GM18909 (cell line): Measurements from ENCODE around the gene ACVR1.
"Not testable (repeated sequence)": the region's sequence is repeated elsewhere in the genome, so short reads cannot be mapped to it uniquely, and the experiment has no call there.

ENCODE experiments used
- ATAC-seq: cut with Tn5 transposase; IDR thresholded peaks from one replicate; pipeline ENCODE4 v1.9.1; 2021; ENCODE audit warnings: mild to moderate bottlenecking; ENCODE audit not compliant: unreplicated experiment, poor library complexity

The ACVR1 gene

GRCh38 chr2:157735532-157735931 is 140.6 kb downstream of the ACVR1 start:
- ATAC-seq: peak; percentile 59

DNA sequence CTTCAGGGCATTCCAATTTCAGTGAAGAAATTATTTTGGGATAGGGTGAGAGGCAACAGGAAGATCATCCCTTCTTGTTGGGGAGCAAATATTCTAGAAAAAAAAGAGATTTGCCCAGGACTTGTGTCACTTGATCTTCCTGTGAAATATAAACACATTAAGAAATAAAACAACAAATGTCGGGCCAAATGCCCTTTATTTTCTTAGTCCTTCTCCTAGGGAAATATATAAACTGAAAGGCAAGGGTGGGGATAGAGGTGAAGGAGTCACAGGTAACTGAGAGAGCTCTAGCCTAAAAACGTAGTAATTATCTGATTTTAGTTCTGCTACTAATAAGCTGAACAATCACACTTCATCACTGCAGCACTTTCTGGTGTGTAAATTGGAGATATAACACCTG is 142.9 kb downstream of the ACVR1 start:
- no peak for ATAC-seq

- ATAC-seq: no peak
Observed at GRCh38 chr2:157732596-157732995, 143.5 kb downstream of the ACVR1 start.

DNA sequence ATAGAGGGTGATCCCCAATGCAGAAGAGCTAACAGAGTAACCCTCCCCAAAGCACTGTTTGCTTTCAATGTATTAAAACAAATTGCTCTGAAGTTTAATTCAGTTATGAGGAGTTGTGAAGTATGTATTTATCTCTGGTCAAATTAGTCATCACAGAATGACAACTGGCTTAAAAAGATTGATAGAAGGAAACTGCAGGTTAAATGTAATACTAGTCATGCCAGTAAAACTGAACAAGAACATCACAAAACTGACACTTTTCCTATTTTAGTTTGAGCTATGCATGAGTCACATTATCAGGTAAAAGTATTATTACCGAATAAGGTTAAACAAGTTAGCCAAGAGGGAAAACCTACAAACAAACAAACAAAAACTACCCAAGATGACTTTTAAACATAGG is 148.4 kb downstream of the ACVR1 start:
- no peak for ATAC-seq

GRCh38 chr2:157726946-157727345 is 149.2 kb downstream of the ACVR1 start:
- no peak for ATAC-seq

DNA sequence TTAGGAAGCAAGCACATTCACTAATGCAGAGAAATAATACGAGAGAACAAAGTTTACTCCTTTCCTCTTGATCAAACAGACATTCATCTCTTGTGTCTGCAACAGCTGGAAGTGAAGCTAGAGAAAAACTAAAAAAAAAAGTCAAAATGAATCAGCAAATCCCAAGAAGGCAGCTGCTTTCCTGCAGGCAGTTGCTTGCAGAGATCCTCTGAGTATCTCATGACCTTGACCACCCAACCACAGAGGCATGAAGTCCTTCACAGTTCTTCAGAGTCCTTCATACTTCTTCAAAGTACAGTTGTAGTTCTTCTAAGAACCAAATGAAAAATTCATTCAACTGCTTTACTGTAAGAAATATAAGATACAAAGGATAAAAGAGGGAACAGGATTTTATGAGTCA is 150.3 kb downstream of the ACVR1 start:
- no peak for ATAC-seq

DNA sequence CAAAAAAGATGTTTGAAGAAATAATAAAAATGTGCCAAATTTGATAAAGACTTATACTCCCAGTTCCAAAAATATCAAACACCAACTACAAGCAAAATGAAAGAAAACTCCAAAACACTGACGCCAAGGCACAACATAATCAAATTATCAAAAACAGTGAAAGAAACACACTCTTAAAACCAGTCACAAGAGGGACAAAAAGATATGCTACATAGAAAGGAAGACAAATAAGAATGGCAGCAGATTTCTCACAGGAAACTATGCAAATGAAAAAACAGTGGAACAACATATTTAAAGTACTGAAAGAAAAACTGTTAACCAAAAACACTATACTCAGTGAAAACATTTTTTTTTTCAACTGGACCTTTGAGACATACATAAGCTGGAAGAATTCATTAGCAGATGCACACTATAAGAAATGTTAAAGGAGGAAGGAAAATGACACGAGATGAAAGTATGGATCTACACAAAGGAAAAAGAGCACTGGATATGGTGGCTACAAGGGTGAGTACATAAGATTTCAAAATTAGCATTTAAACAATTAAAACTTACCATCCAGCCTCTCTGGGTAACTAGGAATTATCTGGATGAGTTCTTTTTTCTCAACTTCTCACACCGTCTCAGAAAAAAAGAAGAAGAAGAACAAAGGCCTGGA is 153.4 kb downstream of the ACVR1 start:
- ATAC-seq: no peak

- ATAC-seq: no peak
Observed at GRCh38 chr2:157720504-157720903, 155.6 kb downstream of the ACVR1 start.

DNA sequence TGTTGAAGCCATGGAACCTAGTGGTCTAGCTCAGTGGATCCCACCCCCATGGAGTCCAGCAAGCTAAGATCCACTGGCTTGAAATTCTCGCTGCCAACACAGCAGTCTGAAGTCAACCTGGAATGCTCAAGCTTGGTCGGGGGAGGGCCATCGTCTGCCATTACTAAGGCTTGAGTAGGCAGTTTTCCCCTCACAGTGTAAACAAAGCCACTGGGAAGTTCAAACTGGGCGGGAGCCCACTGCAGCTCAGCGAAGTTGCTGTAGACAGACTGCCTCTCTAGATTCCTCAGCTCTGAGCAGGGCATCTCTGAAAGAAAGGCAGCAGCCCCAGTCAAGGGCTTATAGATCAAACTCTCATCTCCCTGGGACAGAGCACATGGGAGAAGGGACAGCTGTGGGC is 171.5 kb downstream of the ACVR1 start:
- not testable (repeated sequence) for ATAC-seq

- not testable (repeated sequence) for ATAC-seq
Observed at GRCh38 chr2:157704148-157704547, 172.0 kb downstream of the ACVR1 start.

GRCh38 chr2:157699806-157700205 is 176.3 kb downstream of the ACVR1 start:
- no peak for ATAC-seq

GRCh38 chr2:157699009-157699408 is 177.1 kb downstream of the ACVR1 start:
- no peak for ATAC-seq

GRCh38 chr2:157698430-157698829 is 177.7 kb downstream of the ACVR1 start:
- ATAC-seq: no peak

DNA sequence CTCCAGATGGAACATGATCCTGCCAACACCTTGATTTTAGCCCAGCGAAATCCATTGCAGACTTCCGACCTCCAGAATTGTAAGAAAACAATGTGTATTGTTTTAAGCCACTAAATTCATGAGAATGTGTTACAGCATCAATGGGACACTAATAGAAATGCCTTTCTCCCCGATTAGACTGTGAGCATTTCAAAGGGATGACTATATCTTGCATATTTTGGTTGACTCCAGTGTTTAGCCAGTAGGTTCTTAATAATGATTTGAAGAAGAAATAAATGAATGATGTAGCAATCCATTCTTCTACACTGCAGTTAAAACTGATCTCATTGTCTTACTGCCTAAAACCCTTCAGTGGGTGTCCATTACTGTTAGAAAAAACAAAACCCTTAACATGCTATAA is 180.1 kb downstream of the ACVR1 start:
- ATAC-seq: no peak

DNA sequence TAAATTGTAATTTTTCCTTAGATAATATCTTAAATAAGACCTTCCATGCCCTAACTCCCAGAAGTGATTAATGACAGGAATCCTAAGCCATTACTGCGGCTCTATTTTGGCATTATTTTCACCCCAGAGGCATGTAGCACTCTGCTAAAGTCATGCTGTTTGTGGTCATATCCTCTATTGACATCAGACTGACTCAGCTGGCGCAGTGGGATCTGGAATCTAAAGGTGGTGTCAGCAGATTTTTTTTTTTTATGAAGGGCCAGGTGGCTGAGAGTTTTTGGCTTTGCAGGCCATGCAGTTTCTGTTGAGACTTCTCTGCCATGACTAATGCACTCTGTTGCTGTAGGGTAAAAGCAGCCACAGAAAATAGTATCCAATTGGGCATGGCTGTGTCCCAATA is 183.4 kb downstream of the ACVR1 start:
- ATAC-seq: no peak

DNA sequence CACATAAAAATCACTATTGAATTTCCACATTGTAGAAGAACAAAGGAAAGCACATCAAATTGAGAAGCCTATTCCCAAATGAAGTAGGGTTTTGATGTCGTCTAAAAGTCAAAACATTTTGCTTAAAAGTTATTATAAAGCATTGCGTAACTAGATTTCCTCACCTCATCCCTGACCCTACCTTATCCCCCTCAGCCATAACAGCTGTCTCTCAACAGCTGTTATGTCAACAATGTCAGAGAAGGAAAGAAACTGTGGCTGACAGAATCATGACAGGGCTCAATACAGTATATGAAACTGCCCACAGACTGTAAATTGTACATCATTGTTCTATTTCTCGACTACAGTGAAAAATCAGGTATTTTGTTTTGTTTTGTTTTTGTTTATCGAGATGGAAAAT is 184.4 kb downstream of the ACVR1 start:
- ATAC-seq: no peak

- ATAC-seq: no peak
Observed at GRCh38 chr2:157691131-157691530, 185.0 kb downstream of the ACVR1 start.
